GM23248 (cell line): ENCODE results near the gene COG1. TPM values are rescaled to one million over a fixed set of nuclear protein-coding genes. Genes with fewer than 3 reads are reported as not detected.
A peak's percentile ranks its signal among the peaks of the same experiment; 100 is the strongest.

Experiments used
- DNase-seq: peaks from one replicate; pipeline ENCODE4 v3.0.0-alpha.2; 2015
- H2AFZ ChIP-seq: fragments of 200-600 bp; sonication (generic); 2 replicates; pipeline ENCODE4 v1.6.1; 2016; ENCODE audit warnings: antibody characterized with exemption
- H3F3A ChIP-seq: fragments of 200-600 bp; sonication (generic); 2 replicates; pipeline ENCODE4 v1.6.1; 2016; ENCODE audit warnings: mild to moderate bottlenecking, antibody characterized with exemption, mixed run types; ENCODE audit not compliant: insufficient read depth
- H3K27ac ChIP-seq: fragments of 200-600 bp; sonication (generic); 2 replicates; pipeline ENCODE4 v1.5.1; 2016; ENCODE audit warnings: mild to moderate bottlenecking
- H3K27me3 ChIP-seq: fragments of 200-600 bp; sonication (generic); replicated peaks from 2 replicates; pipeline ENCODE4 v1.6.1; 2016; ENCODE audit warnings: mild to moderate bottlenecking; ENCODE audit not compliant: insufficient read depth
- H3K36me3 ChIP-seq: fragments of 200-600 bp; sonication (generic); 2 replicates; pipeline ENCODE4 v1.6.1; 2016; ENCODE audit warnings: low read depth, mild to moderate bottlenecking
- H3K4me1 ChIP-seq: fragments of 200-600 bp; sonication (generic); 2 replicates; pipeline ENCODE4 v1.6.1; 2016; ENCODE audit warnings: mild to moderate bottlenecking; ENCODE audit not compliant: insufficient read depth
- H3K4me2 ChIP-seq: fragments of 200-600 bp; sonication (generic); one replicate; pipeline ENCODE4 v1.6.1; 2016; ENCODE audit warnings: mild to moderate bottlenecking; ENCODE audit not compliant: unreplicated experiment
- H3K4me3 ChIP-seq: fragments of 200-600 bp; sonication (generic); 2 replicates; pipeline ENCODE4 v1.5.1; 2016; ENCODE audit warnings: mild to moderate bottlenecking
- H3K79me2 ChIP-seq: fragments of 200-600 bp; sonication (generic); 2 replicates; pipeline ENCODE4 v1.6.1; 2016; ENCODE audit warnings: mild to moderate bottlenecking; ENCODE audit not compliant: insufficient read depth
- H3K9ac ChIP-seq: fragments of 200-600 bp; sonication (generic); 2 replicates; pipeline ENCODE4 v1.6.1; 2016; ENCODE audit warnings: mild to moderate bottlenecking
- H3K9me2 ChIP-seq: fragments of 200-600 bp; sonication (generic); 2 replicates; pipeline ENCODE4 v1.6.1; 2016; ENCODE audit warnings: mixed run types, mild to moderate bottlenecking, moderate library complexity; ENCODE audit not compliant: insufficient read depth
- H3K9me3 ChIP-seq: fragments of 200-600 bp; sonication (generic); one replicate; pipeline ENCODE4 v1.6.1; 2017; ENCODE audit warnings: low read depth
- H4K20me1 ChIP-seq: fragments of 200-600 bp; sonication (generic); 2 replicates; pipeline ENCODE4 v1.6.0; 2016; ENCODE audit not compliant: insufficient read depth
- EZH2 ChIP-seq: fragments of 200-600 bp; sonication (generic); IDR thresholded peaks from 2 replicates; pipeline ENCODE4 v1.6.1; 2018; ENCODE audit warnings: antibody characterized with exemption, mild to moderate bottlenecking; ENCODE audit not compliant: insufficient read depth, poor library complexity, severe bottlenecking
- EZH2phosphoT487 ChIP-seq: fragments of 200-600 bp; sonication (generic); IDR thresholded peaks from 2 replicates; pipeline ENCODE4 v1.6.1; 2018; ENCODE audit warnings: antibody characterized with exemption, moderate library complexity, mild to moderate bottlenecking, low read depth; ENCODE audit not compliant: insufficient read depth
- WGBS, 2 experiments: methylation state at CpG; one replicate each; pipeline ENCODE4 v1.1.6; 2015 to 2017; ENCODE audit warnings: low lambda C conversion rate in 2 of 2, low coverage in 1 of 2; ENCODE audit errors: missing lambda C conversion rate in 2 of 2; 5-methylcytosine and 5-hydroxymethylcytosine counted together
- in situ Hi-C: fragments of 300-500 bp; cut with MboI; formaldehyde crosslinking; loops from 2 replicates; pipeline ENCODE4 v1.15.0; 2020
- polyA plus RNA-seq: library from polyadenylated mRNA; unstranded; fragments of >200 nt; fragmentation: Nextera tagmentation; extraction: Ambion mirVana; gene quantifications from 2 replicates; pipeline ENCODE4 v1.2.1, GENCODE V29; 2016
- total RNA-seq: library from RNA; depleted of rRNA; stranded (reverse); fragments of >200 nt; shearing (Covaris generic); gene quantifications from 2 replicates; pipeline ENCODE4 v1.2.3, GENCODE V29; 2014

The COG1 gene
- total and polyA plus RNA-seq, 2 experiments from 2014 or later: 20.2 to 31.8 TPM

GRCh38 chr17:73189417-73190099 lies 3.3 kb upstream of the COG1 start:
- peak; percentile 64 for DNase-seq
- no peak overlapping the region for H3K9ac ChIP-seq
- H3K27ac ChIP-seq: no peak overlapping the region
- H4K20me1 ChIP-seq: no peaks in the 10 kb centered on the region
- no peak overlapping the region for H2AFZ ChIP-seq
- H3K4me3 ChIP-seq: no peak overlapping the region
- no peaks in the 10 kb centered on the region for H3K9me2 ChIP-seq
- no peaks in the 10 kb centered on the region for H3F3A ChIP-seq
- H3K9me3 ChIP-seq: no peaks in the 10 kb centered on the region
- H3K27me3 ChIP-seq: no peaks in the 10 kb centered on the region
- 93 to 95% methylated on average over 6 of the region's 6 CpGs for WGBS, 2 experiments
- H3K4me1 ChIP-seq: peaks cover 2% of the 10 kb centered on the region
- H3K79me2 ChIP-seq: peaks cover 14% of the 10 kb centered on the region
- in situ Hi-C loops: loop anchor here (10.0 kb wide), 2 partner anchors 455 to 625 kb away; no protein-coding TSS in a partner anchor
- TF ChIP-seq EZH2phosphoT487: no peak
- no peak overlapping the region for H3K4me2 ChIP-seq
- H3K36me3 ChIP-seq: no peaks in the 10 kb centered on the region

- no peaks in the 10 kb centered on the region for H3F3A ChIP-seq
- H3K79me2 ChIP-seq: peaks cover 29% of the 10 kb centered on the region
- WGBS, 2 experiments: 5 to 8% methylated on average over 26 of the region's 26 CpGs
- peak overlapping the region; percentile 72 for H3K4me3 ChIP-seq
- no peaks in the 10 kb centered on the region for H3K27me3 ChIP-seq
- H3K9ac ChIP-seq: peak overlapping the region; percentile 69
- DNase-seq: peak; percentile 74
- H3K27ac ChIP-seq: peak overlapping the region; percentile 55
- no peaks in the 10 kb centered on the region for H3K9me2 ChIP-seq
- peak overlapping the region; percentile 87 for H3K4me2 ChIP-seq
- TF ChIP-seq EZH2phosphoT487 (no peak), EZH2 (no peak)
- peak overlapping the region; percentile 73 for H2AFZ ChIP-seq
- in situ Hi-C loops: no loop called here
- no peaks in the 10 kb centered on the region for H3K9me3 ChIP-seq
- H3K4me1 ChIP-seq: peaks cover 9% of the 10 kb centered on the region
- no peaks in the 10 kb centered on the region for H4K20me1 ChIP-seq
- peaks cover 2% of the 10 kb centered on the region; the same call in 1 of the 2 replicates for H3K36me3 ChIP-seq
Measured at GRCh38 chr17:73191443-73192205, 1.2 kb upstream of the COG1 start.

- no peaks in the 10 kb centered on the region for H3F3A ChIP-seq
- TF ChIP-seq EZH2phosphoT487 (no peak), EZH2 (no peak)
- H3K9ac ChIP-seq: peak overlapping the region; percentile 69
- in situ Hi-C loops: no loop called here
- H3K27me3 ChIP-seq: no peaks in the 10 kb centered on the region
- H3K4me1 ChIP-seq: peaks cover 9% of the 10 kb centered on the region
- no peaks in the 10 kb centered on the region for H4K20me1 ChIP-seq
- H3K4me3 ChIP-seq: peak overlapping the region; percentile 72
- H3K9me3 ChIP-seq: no peaks in the 10 kb centered on the region
- peaks cover 35% of the 10 kb centered on the region for H3K79me2 ChIP-seq
- DNase-seq: peak; percentile 93
- WGBS, 2 experiments: 1% methylated on average over 46 to 51 of the region's 74 CpGs
- H3K36me3 ChIP-seq: peaks cover 9% of the 10 kb centered on the region; the same call in 1 of the 2 replicates
- H3K4me2 ChIP-seq: peak overlapping the region; percentile 87
- no peaks in the 10 kb centered on the region for H3K9me2 ChIP-seq
- peak overlapping the region; percentile 55 for H3K27ac ChIP-seq
- H2AFZ ChIP-seq: peak overlapping the region; percentile 73
Measured at GRCh38 chr17:73192206-73192893, 505 bp upstream of the COG1 start.

GRCh38 chr17:73194514-73195222 lies 1.8 kb downstream of the COG1 start:
- H3K27me3 ChIP-seq: no peaks in the 10 kb centered on the region
- H3K9me3 ChIP-seq: no peaks in the 10 kb centered on the region
- H3K4me3 ChIP-seq: peak overlapping the region; percentile 51
- no peaks in the 10 kb centered on the region for H4K20me1 ChIP-seq
- peak overlapping the region; percentile 51 for H3K4me2 ChIP-seq
- H3K27ac ChIP-seq: peak overlapping the region; percentile 51
- H3K9me2 ChIP-seq: no peaks in the 10 kb centered on the region
- peaks cover 9% of the 10 kb centered on the region for H3K4me1 ChIP-seq
- H3K79me2 ChIP-seq: peaks cover 58% of the 10 kb centered on the region
- DNase-seq: peak; percentile 79
- no peaks in the 10 kb centered on the region for H3F3A ChIP-seq
- in situ Hi-C loops: no loop called here
- 83 to 87% methylated on average over 22 of the region's 22 CpGs for WGBS, 2 experiments
- no peak for TF ChIP-seq EZH2phosphoT487
- TF ChIP-seq EZH2: no peak
- H3K36me3 ChIP-seq: peaks cover 26% of the 10 kb centered on the region; the same call in 1 of the 2 replicates
- no peak overlapping the region for H2AFZ ChIP-seq
- 0 out of 2 replicates have a peak overlapping the region, but pooled peaks have one; percentile 11 for H3K9ac ChIP-seq
